PC-3 (cell line): Measurements from ENCODE around the gene UBE2C. TPM values are rescaled to one million over a fixed set of nuclear protein-coding genes. Genes with fewer than 3 reads are reported as not detected.

Source experiments
- ATAC-seq: fragments of 200-7000 bp; cut with Tn5 transposase; 2 replicates; pipeline ENCODE4 v1.9.1; 2020; ENCODE audit warnings: mild to moderate bottlenecking, moderate library complexity
- BruUV-seq: library from RNA; stranded (reverse); fragments of 400-500 nt; replicated peaks from 2 replicates; lab custom pipeline; 2021; lab: Mats Ljungman, UMichigan
- CTCF ChIA-PET: fragments of 300-600 bp; sonication (Branson Sonifier 250); formaldehyde crosslinking; loops from one replicate; lab custom pipeline; 2022; ENCODE audit warnings: antibody characterized with exemption; lab: Charles Lee
- POLR2A ChIA-PET: fragments of 300-600 bp; sonication (Branson Sonifier 250); formaldehyde crosslinking; loops from one replicate; lab custom pipeline; 2022; ENCODE audit warnings: antibody characterized with exemption; ENCODE audit not compliant: unreplicated experiment; lab: Charles Lee
- DNase-seq: peaks from one replicate; pipeline ENCODE4 v3.0.0-alpha.2; 2015
- H2AFZ ChIP-seq: fragments of 300-600 bp; sonication (generic); 2 replicates; pipeline ENCODE4 v1.6.0; 2016; ENCODE audit warnings: antibody characterized with exemption, low read length
- H3F3A ChIP-seq: fragments of 300-600 bp; sonication (generic); one replicate; pipeline ENCODE4 v1.6.0; 2017; ENCODE audit warnings: antibody characterized with exemption, low read length, control low read depth, mild to moderate bottlenecking; ENCODE audit not compliant: unreplicated experiment
- H3K27ac ChIP-seq: fragments of 300-600 bp; sonication (generic); 2 replicates; pipeline ENCODE4 v1.5.1; 2016; ENCODE audit warnings: mild to moderate bottlenecking, low read length
- H3K27me3 ChIP-seq: fragments of 300-600 bp; sonication (generic); 2 replicates; pipeline ENCODE4 v1.6.1; 2016; ENCODE audit warnings: low read length, mixed read lengths
- H3K36me3 ChIP-seq: fragments of 300-600 bp; sonication (generic); 2 replicates; pipeline ENCODE4 v1.6.1; 2016; ENCODE audit warnings: low read depth, mixed run types, low read length, mixed read lengths
- H3K4me1 ChIP-seq: fragments of 300-600 bp; sonication (generic); 2 replicates; pipeline ENCODE4 v1.5.1; 2016; ENCODE audit warnings: low read length; ENCODE audit not compliant: insufficient read depth
- H3K4me2 ChIP-seq: fragments of 300-600 bp; sonication (generic); 2 replicates; pipeline ENCODE4 v1.6.0; 2016; ENCODE audit warnings: low read length
- H3K4me3 ChIP-seq: fragments of 300-600 bp; sonication (generic); 2 replicates; pipeline ENCODE4 v1.5.1; 2016; ENCODE audit warnings: mild to moderate bottlenecking, low read length, mixed read lengths
- H3K79me2 ChIP-seq: fragments of 300-600 bp; sonication (generic); 2 replicates; pipeline ENCODE4 v1.6.1; 2017; ENCODE audit warnings: low read length, mixed read lengths
- H3K9ac ChIP-seq: fragments of 300-600 bp; sonication (generic); 2 replicates; pipeline ENCODE4 v1.6.0; 2016; ENCODE audit warnings: mild to moderate bottlenecking, low read length
- H3K9me2 ChIP-seq: fragments of 300-600 bp; sonication (generic); replicated peaks from 2 replicates; pipeline ENCODE4 v1.6.1; 2016; ENCODE audit warnings: mixed run types, low read length, mixed read lengths
- H3K9me3 ChIP-seq: fragments of 300-600 bp; sonication (generic); 2 replicates; pipeline ENCODE4 v1.6.1; 2016; ENCODE audit warnings: low read length, mixed read lengths
- H4K20me1 ChIP-seq: fragments of 300-600 bp; sonication (generic); 2 replicates; pipeline ENCODE4 v1.6.1; 2016; ENCODE audit warnings: low read length, mixed read lengths
- CTCF ChIP-seq: fragments of 300-600 bp; sonication (generic); conservative IDR thresholded peaks from 2 replicates; pipeline ENCODE4 v1.5.1; 2017; ENCODE audit warnings: antibody characterized with exemption, low read depth, mild to moderate bottlenecking, low read length
- EZH2 ChIP-seq: fragments of 300-600 bp; sonication (generic); IDR thresholded peaks from one replicate; pipeline ENCODE4 v1.6.1; 2017; ENCODE audit warnings: antibody characterized with exemption, mild to moderate bottlenecking, low read length; ENCODE audit not compliant: unreplicated experiment
- EZH2phosphoT487 ChIP-seq: fragments of 300-600 bp; sonication (generic); IDR thresholded peaks from 2 replicates; pipeline ENCODE4 v1.6.1; 2018; ENCODE audit warnings: mild to moderate bottlenecking, antibody characterized with exemption, low read length, borderline replicate concordance
- intact Hi-C: fragments of 100-400 bp; cut with micrococcal nuclease; formaldehyde crosslinking; loops from 2 replicates; pipeline ENCODE4 v1.9.0; 2023
- total RNA-seq: library from RNA; depleted of rRNA; stranded (reverse); fragments of >200 nt; gene quantifications from 2 replicates; pipeline ENCODE4 v1.2.3, GENCODE V29; 2014

The UBE2C gene
- total RNA-seq, 1 experiment from 2014 or later = 304 TPM

- ATAC-seq (no peak; the same call in 1 of the 2 replicates), DNase-seq (peak; percentile 66)
- Histone ChIP-seq H3K79me2 (no peaks in the 10 kb centered on the region), H4K20me1 (no peaks in the 10 kb centered on the region), H3K9me3 (no peaks in the 10 kb centered on the region), H3K9ac (peak overlapping the region; percentile 67), H3K27me3 (no peaks in the 10 kb centered on the region), H3F3A (peaks cover 19% of the 10 kb centered on the region), H3K4me1 (peaks cover 78% of the 10 kb centered on the region), H3K4me3 (no peak overlapping the region), H3K27ac (peak overlapping the region; percentile 99), H3K36me3 (no peaks in the 10 kb centered on the region), H3K9me2 (no peaks in the 10 kb centered on the region), H2AFZ (no peak overlapping the region), H3K4me2 (peak overlapping the region; percentile 58)
- intact Hi-C loops = no loop called here
- no peak for TF ChIP-seq EZH2phosphoT487
- TF ChIP-seq CTCF = no peak
- no peak for TF ChIP-seq EZH2
- ChIA-PET POLR2A (interaction anchor here (0.6 kb wide), 2 partner anchors 8 to 155 kb away, joined by 3 read pairs; no protein-coding TSS in a partner anchor), CTCF (interaction anchor here (0.5 to 1.4 kb wide), 3 partner anchors 13 to 239 kb away, joined by 3 to 4 read pairs (median 3); no protein-coding TSS in a partner anchor)
- BruUV-seq = no TSS peak
Observed at GRCh38 chr20:45783656-45784294, 28.7 kb upstream of the UBE2C start.

DNA sequence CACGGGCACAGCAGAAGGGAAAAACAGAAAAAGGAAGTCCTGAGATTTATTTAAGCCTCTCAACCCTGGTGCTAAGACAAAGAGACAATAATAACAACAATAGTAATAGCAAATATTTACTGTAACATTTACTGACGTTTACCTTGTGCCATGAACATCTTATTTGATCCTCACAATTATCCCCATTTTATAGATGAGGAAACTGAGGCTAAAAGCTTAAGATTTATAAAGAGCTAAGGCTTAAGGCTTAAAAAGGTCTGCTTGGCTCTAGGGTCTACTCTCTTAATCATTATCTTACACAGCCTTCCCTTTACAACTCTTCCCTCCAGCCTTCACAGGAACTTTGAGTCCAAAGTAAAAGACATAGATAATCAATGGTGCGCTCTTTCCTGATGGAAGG, 24.1 kb upstream of the UBE2C start:
- H3K79me2 ChIP-seq = peaks cover 19% of the 10 kb centered on the region

More for the DNA sequence above, 24.1 kb upstream of the UBE2C start:
- Histone ChIP-seq H3K4me2 (peak overlapping the region; percentile 36; the same call in 1 of the 2 replicates), H3K4me3 (no peak overlapping the region), H3K9me3 (no peaks in the 10 kb centered on the region), H3K36me3 (no peaks in the 10 kb centered on the region), H2AFZ (no peak overlapping the region), H3F3A (no peaks in the 10 kb centered on the region), H3K9me2 (no peaks in the 10 kb centered on the region), H4K20me1 (no peaks in the 10 kb centered on the region), H3K9ac (peak overlapping the region; percentile 35), H3K27me3 (no peaks in the 10 kb centered on the region), H3K4me1 (peaks cover 45% of the 10 kb centered on the region), H3K27ac (peak overlapping the region; percentile 90)
- TF ChIP-seq CTCF (no peak), EZH2 (no peak)
- BruUV-seq = no TSS peak
- ATAC-seq (no peak), DNase-seq (no peak)
- CTCF ChIA-PET = no interaction called here
- intact Hi-C loops = no loop called here
- POLR2A ChIA-PET = no interaction called here
